Sigmoid colon (tissue), 7 donors: ENCODE results near the gene TRIP10. TPM values are rescaled to one million over a fixed set of nuclear protein-coding genes. Genes with fewer than 3 reads are reported as not detected.
A peak's percentile ranks its signal among the peaks of the same experiment; 100 is the strongest.

Source experiments
- DNase-seq: peaks from one replicate; pipeline ENCODE4 v3.0.0-alpha.2; 2019
- H3K27ac ChIP-seq, 4 donors: fragments of 200-600 bp; sonication (generic); one replicate each; pipeline ENCODE4 v1.5.1; 2016 to 2019; ENCODE audit warnings: mild to moderate bottlenecking in 1 of 4
- H3K27me3 ChIP-seq, 3 donors: fragments of 200-600 bp; sonication (generic); one replicate each; pipeline ENCODE4 v1.5.1; 2019; ENCODE audit warnings: mild to moderate bottlenecking in 1 of 3
- H3K36me3 ChIP-seq, 4 donors: fragments of 200-600 bp; sonication (generic); one replicate each; pipeline ENCODE4 v1.5.1; 2016 to 2019
- H3K4me1 ChIP-seq, 4 donors: fragments of 200-600 bp; sonication (generic); one replicate each; pipeline ENCODE4 v1.5.1; 2017 to 2019
- H3K4me3 ChIP-seq, 4 donors: fragments of 200-600 bp; sonication (generic); one replicate each; pipeline ENCODE4 v1.5.1; 2017 to 2019; ENCODE audit warnings: mild to moderate bottlenecking in 2 of 4, moderate library complexity in 1 of 4
- H3K9me3 ChIP-seq, 4 donors: fragments of 200-600 bp in 3 of 4; sonication (generic) in 3 of 4; one replicate each; pipeline versions ENCODE4 v1.5.1 to v1.6.1; 2013 to 2019
- CTCF ChIP-seq, 4 experiments: fragments of 450-650 bp in 3 of 4; fragments of 200-600 bp in 1 of 4; IDR thresholded peaks; one replicate each; pipeline ENCODE4 v1.5.1; 2016 to 2019; ENCODE audit warnings: antibody characterized with exemption in 4 of 4, mild to moderate bottlenecking in 3 of 4, moderate library complexity in 2 of 4
- EP300 ChIP-seq, 4 donors: sonication (generic); formaldehyde crosslinking; IDR thresholded peaks; one replicate each; pipeline ENCODE4 v1.6.1; 2017; ENCODE audit warnings: antibody characterized with exemption in 4 of 4
- POLR2A ChIP-seq, 2 donors: fragments of 450-650 bp; IDR thresholded peaks; one replicate each; pipeline ENCODE4 v1.6.1; 2016; ENCODE audit warnings: antibody characterized with exemption in 2 of 2, mild to moderate bottlenecking in 2 of 2, moderate library complexity in 2 of 2
- POLR2AphosphoS5 ChIP-seq, 4 donors: sonication (generic); formaldehyde crosslinking; IDR thresholded peaks; one replicate each; pipeline ENCODE4 v1.6.1; 2017; ENCODE audit warnings: antibody characterized with exemption in 4 of 4
- WGBS, 2 donors: extraction: QIAGEN DNeasy Blood & Tissue Kit; methylation state at CpG; one replicate each; pipeline ENCODE4 v1.1.7; 2013; 5-methylcytosine and 5-hydroxymethylcytosine counted together
- intact Hi-C: fragments of 100-400 bp; cut with DNase I; formaldehyde crosslinking; loops from one replicate; pipeline ENCODE4 v1.15.1; 2023
- polyA plus RNA-seq, 3 donors: library from polyadenylated mRNA; stranded (reverse); fragments of 200-250 nt; gene quantifications; one replicate each; pipeline ENCODE4 v1.2.3, GENCODE V29; 2013
- total RNA-seq, 4 donors: library from RNA; depleted of rRNA; stranded (reverse); fragments of >200 nt; gene quantifications; one replicate each; pipeline ENCODE4 v1.1.0, GENCODE V29; 2016
- donor health status: healthy with polysubstance abuse.
- donor health status: Bipolar disorder and iron deficiency.
- donor health status: healthy.

TRIP10 gene
- total and polyA plus RNA-seq, 7 donors, result 49.5 to 117 (median 76.7) TPM

- Histone ChIP-seq H3K4me1 (peaks cover 0 to 16% (median 14%) of the 10 kb centered on the region in 4 donors), H3K27me3 (no peaks in the 10 kb centered on the region), H3K9me3 (no peaks in the 10 kb centered on the region), H3K4me3 (no peak overlapping the region), H3K36me3 (peaks cover 17 to 64% (median 55%) of the 10 kb centered on the region in 4 donors), H3K27ac (no peak overlapping the region)
- no peak for DNase-seq
- intact Hi-C loops, result loop anchor here (5.0 kb wide), 1 partner anchor 111 kb away; no protein-coding TSS in a partner anchor
- TF ChIP-seq EP300 (IDR thresholded peaks at IDR 0.05) (no peak), POLR2A (IDR thresholded peaks at IDR 0.05) (no peak), POLR2AphosphoS5 (IDR thresholded peaks at IDR 0.05) (no peak), CTCF (IDR thresholded peaks at IDR 0.05) (no peak)
- 92 to 96% methylated on average over 16 of the region's 16 CpGs for WGBS, 2 donors
These were observed 11.7 kb downstream of the TRIP10 start for GRCh38 chr19:6751189-6751588.

- Histone ChIP-seq H3K27ac (peak overlapping the region; percentile 67 to 77 (median 71)), H3K9me3 (no peaks in the 10 kb centered on the region), H3K4me3 (peak overlapping the region in 3 of 4 donors; percentile 38 to 49 (median 42)), H3K36me3 (peaks cover 10 to 50% (median 42%) of the 10 kb centered on the region in 4 donors), H3K27me3 (no peaks in the 10 kb centered on the region), H3K4me1 (peaks cover 0 to 16% (median 14%) of the 10 kb centered on the region in 4 donors)
- TF ChIP-seq EP300 (IDR thresholded peaks at IDR 0.05) (no peak), POLR2AphosphoS5 (IDR thresholded peaks at IDR 0.05) (no peak), CTCF (IDR thresholded peaks at IDR 0.05) (no peak), POLR2A (IDR thresholded peaks at IDR 0.05) (no peak)
- 18 to 61% methylated on average over 50 of the region's 50 CpGs for WGBS, 2 donors
- intact Hi-C loops, result loop anchor here (5.0 kb wide), 1 partner anchor 110 kb away; no protein-coding TSS in a partner anchor
- no peak for DNase-seq
These were observed 13.0 kb downstream of the TRIP10 start for GRCh38 chr19:6752256-6753177.

GRCh38 chr19:6753178-6754031 lies 13.9 kb downstream of the TRIP10 start:
- intact Hi-C loops, result loop anchor here (5.0 kb wide), 1 partner anchor 109 kb away; no protein-coding TSS in a partner anchor
- TF ChIP-seq POLR2A (IDR thresholded peaks at IDR 0.05) (peak in 1 of 2 donors; percentile 21), CTCF (IDR thresholded peaks at IDR 0.05) (peak; percentile 18 to 48 (median 34)), POLR2AphosphoS5 (IDR thresholded peaks at IDR 0.05) (peak in 3 of 4 donors; percentile 19 to 40 (median 22)), EP300 (IDR thresholded peaks at IDR 0.05) (no peak)
- no peaks in the 10 kb centered on the region for H3K27me3 ChIP-seq
- H3K4me1 ChIP-seq, result peaks cover 0 to 16% (median 14%) of the 10 kb centered on the region in 4 donors
- H3K4me3 ChIP-seq, result peak overlapping the region; percentile 9 to 49 (median 40)
- peak overlapping the region; percentile 67 to 77 (median 71) for H3K27ac ChIP-seq
- H3K9me3 ChIP-seq, result no peaks in the 10 kb centered on the region
- peak; percentile 92 for DNase-seq
- 2 to 8% methylated on average over 50 of the region's 50 CpGs for WGBS, 2 donors
- peaks cover 10 to 41% (median 35%) of the 10 kb centered on the region in 4 donors for H3K36me3 ChIP-seq

GRCh38 chr19:6754136-6754535 lies 14.7 kb downstream of the TRIP10 start:
- Histone ChIP-seq H3K36me3 (peaks cover 10 to 34% (median 29%) of the 10 kb centered on the region in 4 donors), H3K4me3 (peak overlapping the region in 1 of 4 donors; percentile 42), H3K9me3 (no peaks in the 10 kb centered on the region), H3K4me1 (peaks cover 0 to 16% (median 14%) of the 10 kb centered on the region in 4 donors), H3K27ac (peak overlapping the region in 1 of 4 donors; percentile 67), H3K27me3 (no peaks in the 10 kb centered on the region)
- DNase-seq, result no peak
- intact Hi-C loops, result loop anchor here (5.0 kb wide), 1 partner anchor 108 kb away; no protein-coding TSS in a partner anchor
- WGBS, 2 donors, result 96 to 97% methylated on average over 22 of the region's 22 CpGs
- TF ChIP-seq POLR2A (IDR thresholded peaks at IDR 0.05), result no peak
- TF ChIP-seq EP300 (IDR thresholded peaks at IDR 0.05), result no peak
- TF ChIP-seq CTCF (IDR thresholded peaks at IDR 0.05), result no peak
